GM12892 (cell line): Measurements from ENCODE around the gene RPTOR.

Source experiments
- DNase-seq: peaks from one replicate; pipeline ENCODE4 v3.0.0; 2011; ENCODE audit not compliant: insufficient read length
- FAIRE-seq: peaks from 2 replicates; lab custom pipeline; 2011; peaks lifted over from hg19 to GRCh38; lab: Jason Lieb, UNC
- POLR2A ChIP-seq: IDR thresholded peaks from 2 replicates; pipeline ENCODE4 v1.6.1; 2011; ENCODE audit warnings: low read depth, low read length, control low read depth
- POLR2AphosphoS5 ChIP-seq: IDR thresholded peaks from 2 replicates; pipeline ENCODE4 v1.6.1; 2011; ENCODE audit warnings: low read depth, low read length, control low read depth
- TAF1 ChIP-seq: IDR thresholded peaks from 2 replicates; pipeline ENCODE4 v1.6.1; 2011; ENCODE audit warnings: low read depth, mild to moderate bottlenecking, control low read depth, low read length, borderline replicate concordance

RPTOR gene

DNA sequence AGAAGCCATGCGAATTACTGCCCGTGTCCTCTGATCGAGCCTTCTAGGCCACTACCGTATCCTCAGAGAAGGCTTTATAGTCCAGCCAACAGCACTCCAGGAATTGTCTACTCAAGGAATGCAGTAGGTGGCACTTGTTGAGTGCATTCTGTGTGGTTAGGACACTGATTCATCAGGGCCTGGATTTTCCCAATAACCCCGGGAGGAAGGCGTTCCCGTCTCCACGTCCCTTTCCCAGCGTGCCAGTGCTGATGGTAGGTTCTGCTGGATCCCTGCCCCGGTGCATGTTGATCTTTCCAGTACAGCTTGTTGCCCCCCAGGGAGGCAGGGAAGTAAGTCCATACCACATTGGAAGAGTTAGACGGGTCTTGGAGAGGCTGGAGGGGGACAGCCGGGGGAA, 122.2 kb downstream of the RPTOR start:
- FAIRE-seq = no peak
- TF ChIP-seq TAF1 (no peak), POLR2AphosphoS5 (no peak), POLR2A (no peak)
- no peak for DNase-seq

DNA sequence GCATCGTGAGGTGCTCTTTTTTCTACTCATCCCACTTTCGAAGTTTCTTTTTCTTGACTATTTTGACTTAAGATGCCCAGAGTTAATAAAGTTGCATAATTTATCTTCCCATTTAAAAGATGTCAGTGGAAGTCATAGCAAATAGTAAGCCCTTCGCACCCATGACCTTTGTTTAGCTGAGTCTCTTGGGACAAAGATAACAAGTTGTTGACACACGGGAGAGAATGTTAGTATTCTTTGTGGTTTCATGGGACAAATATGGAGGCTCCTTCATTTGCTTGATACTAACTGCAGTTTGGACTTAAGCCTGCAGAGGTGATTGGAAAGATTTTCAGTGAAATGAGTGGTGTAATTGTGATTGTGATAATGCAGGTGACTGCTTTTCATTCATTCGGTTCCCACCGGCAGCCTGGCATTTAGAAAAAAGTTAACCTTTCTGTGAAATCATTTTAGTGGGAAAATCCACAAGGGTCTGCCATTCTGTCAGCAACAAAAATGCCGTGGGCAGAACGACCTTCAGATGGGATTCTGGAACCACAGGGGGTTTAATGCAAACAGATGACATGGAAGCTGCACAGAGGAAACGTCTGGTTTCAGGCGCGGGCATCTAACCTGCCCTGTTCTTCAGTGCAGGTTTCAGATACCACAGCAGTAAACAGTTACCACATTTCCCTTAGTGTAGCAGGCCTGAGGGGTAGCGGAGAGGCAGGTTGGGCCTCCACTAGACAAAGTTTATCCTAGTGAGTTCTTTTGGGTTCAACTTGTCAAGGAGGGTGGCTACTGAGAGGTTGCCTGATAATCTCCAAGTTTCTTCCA, 123.0 kb downstream of the RPTOR start:
- FAIRE-seq = no peak

DNA sequence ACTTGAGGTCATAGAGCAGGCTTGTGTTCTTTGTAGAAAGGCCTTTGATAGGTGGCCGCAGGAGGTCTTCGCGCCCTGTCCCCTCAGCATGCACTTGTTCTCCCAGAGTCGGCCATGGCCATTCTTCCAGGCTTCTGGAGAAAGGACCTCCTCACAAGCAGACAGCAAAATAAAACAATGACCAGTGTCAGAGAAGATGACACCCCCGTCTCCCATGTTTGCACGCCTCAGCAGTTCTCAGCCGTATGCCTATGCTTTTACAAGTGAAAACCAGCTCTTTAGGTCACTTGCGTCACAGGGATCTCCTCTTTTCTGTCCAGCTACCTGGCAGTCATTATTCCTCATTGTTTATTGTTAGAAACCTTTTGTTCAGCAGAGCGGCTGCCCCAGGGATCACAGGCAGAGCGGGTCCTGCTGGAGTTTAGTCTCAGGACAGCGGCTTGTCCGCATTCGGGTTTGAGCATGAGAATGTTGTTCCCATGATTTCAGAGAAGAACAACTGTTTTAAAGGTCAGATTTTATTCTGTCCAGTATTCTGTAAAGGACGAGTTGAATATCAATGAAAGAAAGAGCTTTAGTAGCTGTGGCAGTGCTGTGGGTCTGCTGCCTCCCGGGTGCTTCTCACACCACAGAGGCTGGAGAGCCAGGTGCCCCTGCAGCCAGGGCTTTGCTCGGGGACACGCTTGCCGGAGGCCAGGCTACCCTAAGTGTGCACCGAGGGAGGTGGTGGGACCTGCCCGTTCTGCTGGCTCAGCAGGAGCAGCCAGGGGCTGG, 123.9 kb downstream of the RPTOR start:
- FAIRE-seq = no peak
- no peak for DNase-seq
- TF ChIP-seq TAF1 = no peak
- no peak for TF ChIP-seq POLR2A
- TF ChIP-seq POLR2AphosphoS5 = no peak

More for the DNA sequence above, 123.0 kb downstream of the RPTOR start:
- DNase-seq = no peak
- TF ChIP-seq POLR2AphosphoS5 = no peak
- TF ChIP-seq POLR2A = no peak
- no peak for TF ChIP-seq TAF1

DNA sequence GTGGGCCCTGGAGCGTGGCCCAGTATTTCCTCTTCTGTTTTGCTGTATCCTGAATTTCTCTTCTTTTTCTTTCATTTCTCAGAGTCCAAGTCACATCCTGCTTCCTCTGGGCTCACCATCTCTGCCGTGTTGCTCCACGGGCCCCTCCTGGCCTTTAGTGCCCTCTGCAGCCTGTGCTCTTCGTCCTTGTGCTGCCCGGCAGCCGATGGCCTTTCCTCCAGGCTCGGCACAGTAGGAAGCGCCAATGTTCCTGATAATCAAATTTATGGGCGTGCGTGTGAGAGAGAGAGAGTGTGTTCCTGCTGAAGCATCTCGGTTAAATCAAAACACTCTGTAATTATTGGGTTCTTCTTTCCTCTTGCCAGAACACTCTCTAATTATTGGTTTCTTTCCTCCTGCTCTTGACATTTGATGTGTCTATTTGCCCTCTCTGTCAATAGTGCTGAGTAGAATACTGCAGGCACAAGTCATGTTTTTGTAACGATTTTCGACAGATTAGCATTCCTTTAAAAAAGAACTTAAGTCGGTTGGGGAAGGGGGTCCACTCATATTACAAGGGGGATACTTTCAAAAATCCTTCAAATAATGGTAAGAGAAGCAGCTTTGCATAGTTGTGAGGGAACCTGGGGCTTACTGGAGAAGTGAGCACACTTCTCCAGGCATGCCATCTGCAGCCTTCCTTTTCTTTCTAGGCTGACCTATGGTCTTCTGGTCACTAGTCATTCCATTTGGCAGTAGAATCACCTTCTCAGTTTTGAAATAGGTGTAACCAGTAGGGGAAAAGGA, 126.6 kb downstream of the RPTOR start:
- TF ChIP-seq TAF1 (no peak), POLR2A (no peak), POLR2AphosphoS5 (no peak)
- FAIRE-seq = no peak
- DNase-seq = no peak

DNA sequence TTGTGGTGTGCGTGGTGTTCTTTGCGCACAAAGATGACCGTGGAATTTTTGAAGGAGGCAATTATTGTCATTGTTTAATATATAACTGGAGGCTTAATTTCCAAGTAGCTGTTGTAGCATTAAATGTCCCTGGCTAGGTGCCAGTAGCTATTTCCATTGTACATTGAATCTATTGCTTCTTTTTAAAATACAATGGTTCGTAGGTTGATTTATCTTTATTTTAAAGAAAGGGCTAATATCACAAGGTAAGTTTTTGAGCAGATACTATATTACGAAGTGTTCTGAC, 127.1 kb downstream of the RPTOR start:
- no peak for FAIRE-seq
- no peak for TF ChIP-seq POLR2A
- TF ChIP-seq TAF1 = no peak
- TF ChIP-seq POLR2AphosphoS5 = no peak
- no peak for DNase-seq

DNA sequence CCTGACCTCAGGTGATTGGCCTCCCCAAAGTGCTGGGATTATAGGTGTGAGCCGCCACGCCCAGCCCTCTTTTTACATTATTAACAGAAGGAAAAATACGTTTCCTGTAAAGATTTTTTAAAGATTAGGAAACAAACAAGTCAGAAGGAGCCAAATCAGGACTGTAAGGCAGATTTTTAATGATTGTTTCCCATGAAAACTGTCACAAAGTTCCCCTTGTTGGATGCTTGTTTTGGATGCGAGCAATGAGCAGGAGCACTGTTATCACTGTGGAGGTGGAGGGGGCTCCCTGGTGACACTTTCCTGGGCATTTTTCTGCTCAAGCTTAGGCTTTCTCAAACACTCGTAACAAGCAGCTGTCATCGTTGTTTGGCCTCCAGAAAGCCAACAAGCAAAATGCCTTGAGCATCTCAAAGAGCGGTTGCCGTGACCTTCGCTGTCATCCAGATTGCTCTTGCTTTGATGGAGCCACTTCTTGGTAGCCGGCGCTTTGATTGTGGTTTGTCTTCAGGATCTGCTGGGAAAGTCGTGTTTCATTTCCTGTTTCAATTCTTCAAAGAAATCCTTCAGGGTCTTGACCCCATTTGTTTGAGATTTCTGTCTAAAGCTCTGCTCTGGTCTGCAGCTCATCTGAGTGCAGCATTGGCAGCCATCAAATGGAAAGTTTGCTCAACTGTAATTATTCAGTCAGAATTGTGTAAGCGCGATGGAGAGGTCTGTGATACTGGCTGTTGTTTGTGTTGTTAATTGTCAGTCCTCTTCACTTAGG, 128.7 kb downstream of the RPTOR start:
- FAIRE-seq (peak; percentile 72), DNase-seq (no peak)
- TF ChIP-seq TAF1 (no peak), POLR2A (no peak), POLR2AphosphoS5 (no peak)

DNA sequence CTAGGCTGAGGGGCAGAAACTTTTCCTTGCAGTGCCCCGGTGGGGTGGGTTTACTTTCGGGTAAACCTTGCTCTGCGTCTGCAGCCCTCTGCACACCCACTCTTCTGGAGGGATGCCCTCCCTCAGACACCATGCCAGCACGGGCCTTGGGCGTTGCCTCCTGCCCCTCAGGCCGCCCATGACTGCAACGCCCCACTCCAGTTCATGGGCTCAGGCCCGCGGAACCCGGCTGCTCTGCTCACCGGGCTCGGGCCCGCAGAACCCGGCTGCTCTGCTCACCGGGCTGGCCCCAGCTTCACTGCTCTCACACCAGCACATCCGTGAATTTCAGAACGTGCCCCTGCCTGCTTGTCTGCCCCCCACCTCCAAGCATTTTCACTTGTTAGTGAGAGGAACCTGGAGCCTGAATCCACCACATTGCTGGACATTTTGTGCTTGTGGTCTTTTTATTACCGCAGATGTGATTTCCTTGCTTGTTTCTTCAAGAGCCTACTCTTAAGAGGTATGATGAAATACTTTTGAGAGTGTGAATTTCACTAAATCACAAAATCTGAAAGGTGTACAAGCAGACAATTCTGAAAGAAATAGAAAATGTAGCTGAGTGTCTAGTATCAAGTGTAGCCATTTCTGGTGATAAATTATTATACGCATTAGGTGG, 130.9 kb downstream of the RPTOR start:
- no peak for DNase-seq
- TF ChIP-seq TAF1 (no peak), POLR2A (no peak), POLR2AphosphoS5 (no peak)
- FAIRE-seq = no peak

DNA sequence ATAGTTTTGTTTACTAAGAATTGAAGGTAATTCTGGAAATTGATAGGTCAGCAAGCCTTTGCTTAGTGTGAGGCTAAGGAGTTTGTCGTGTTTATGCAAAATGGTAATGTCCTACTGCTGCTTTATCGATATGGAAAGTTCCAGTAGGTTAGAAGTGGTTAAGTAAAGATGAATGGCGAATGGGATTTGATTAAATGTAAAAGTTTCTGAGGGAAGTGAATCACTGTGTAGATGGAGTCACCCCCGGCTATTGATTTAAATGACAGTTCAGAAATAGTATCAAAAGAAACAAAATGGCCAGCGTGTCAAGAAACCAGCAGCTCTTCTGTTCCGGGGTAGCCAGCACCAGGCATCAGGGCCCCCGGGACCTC, 131.4 kb downstream of the RPTOR start:
- no peak for FAIRE-seq
- DNase-seq = no peak
- TF ChIP-seq POLR2AphosphoS5 (no peak), POLR2A (no peak)

DNA sequence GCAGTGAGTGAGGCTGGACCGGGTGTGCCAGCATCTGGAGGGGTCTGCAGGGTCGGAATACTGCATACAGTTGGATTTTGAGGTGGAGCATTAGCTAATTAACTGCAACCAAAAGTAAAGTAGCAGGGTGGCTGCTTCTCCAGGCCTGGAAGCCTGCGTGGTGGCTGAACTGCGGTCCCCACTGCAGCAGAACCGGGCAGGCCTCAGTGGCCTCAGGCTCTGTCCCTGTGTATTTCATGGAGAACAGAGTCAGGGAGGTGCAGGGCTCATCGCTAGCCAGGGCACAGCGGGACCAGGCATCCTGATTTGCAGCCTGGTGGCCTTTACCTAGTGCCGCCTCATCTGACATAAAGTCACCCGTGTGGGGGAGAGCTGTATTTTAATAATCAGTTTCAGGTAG, 131.9 kb downstream of the RPTOR start:
- DNase-seq (no peak), FAIRE-seq (no peak)
- TF ChIP-seq POLR2A = no peak
- no peak for TF ChIP-seq TAF1
- TF ChIP-seq POLR2AphosphoS5 = no peak

DNA sequence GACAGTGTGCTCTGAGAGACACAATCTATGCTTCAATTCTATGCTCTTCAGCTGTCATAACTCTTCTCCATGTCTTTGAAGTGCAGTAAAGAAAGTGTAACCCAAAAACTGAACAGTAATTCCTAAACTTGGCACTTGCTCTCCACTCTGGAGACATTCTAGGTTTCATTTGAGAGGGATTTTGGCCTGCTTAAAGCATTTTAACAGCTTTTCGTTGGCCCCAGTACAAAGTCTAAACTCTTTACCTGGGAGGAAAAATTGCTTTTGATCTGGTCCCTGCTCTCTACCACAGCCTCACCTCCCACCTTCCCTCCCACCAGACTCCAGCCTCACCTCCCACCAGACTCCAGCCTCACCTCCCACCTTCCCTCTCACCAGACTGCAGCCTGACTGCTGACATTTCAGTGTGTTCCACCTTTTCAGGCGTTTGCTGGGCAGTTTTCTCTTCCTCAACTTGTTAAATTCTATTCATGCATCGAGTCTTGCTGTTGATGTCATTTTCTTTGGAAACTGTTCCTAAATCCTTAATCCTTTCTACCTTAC, 132.6 kb downstream of the RPTOR start:
- TF ChIP-seq POLR2AphosphoS5 (no peak), TAF1 (no peak), POLR2A (no peak)
- DNase-seq (no peak), FAIRE-seq (no peak)

DNA sequence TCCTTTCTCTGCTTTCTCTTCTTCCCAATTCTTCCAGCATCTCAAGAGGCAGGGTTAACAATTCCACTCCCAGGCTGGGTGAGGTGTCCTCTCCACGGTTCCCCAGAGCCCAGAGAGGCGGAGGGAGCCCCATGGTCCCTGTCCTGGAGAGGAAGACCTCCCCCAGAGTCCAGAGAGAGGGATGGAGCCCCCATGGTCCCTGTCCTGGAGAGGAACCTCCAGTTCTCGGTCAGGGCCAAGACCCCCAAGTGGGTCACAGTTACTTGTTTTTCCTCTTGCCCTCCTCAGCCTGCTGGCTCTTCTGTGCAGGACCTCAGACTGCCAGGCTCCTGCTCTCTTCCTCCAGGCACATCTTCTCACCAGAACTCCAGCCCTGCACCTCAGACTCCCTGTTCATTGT, 135.2 kb downstream of the RPTOR start:
- no peak for FAIRE-seq
- DNase-seq = no peak
- TF ChIP-seq TAF1 (no peak), POLR2AphosphoS5 (no peak)
